HG03139 (cell line): ENCODE data around the gene TMEM273.

Source experiments
- ATAC-seq: cut with Tn5 transposase; IDR thresholded peaks from one replicate; pipeline ENCODE4 v1.9.1; 2021; ENCODE audit not compliant: unreplicated experiment

The TMEM273 gene

GRCh38 chr10:49165821-49166483 is 22.2 kb downstream of the TMEM273 start:
- no peak for ATAC-seq

- no peak for ATAC-seq
These were observed 22.9 kb downstream of the TMEM273 start for GRCh38 chr10:49165259-49165658.

- ATAC-seq: peak; percentile 68
These were observed 23.5 kb downstream of the TMEM273 start for GRCh38 chr10:49164559-49165188.

GRCh38 chr10:49163741-49164140 is 24.4 kb downstream of the TMEM273 start:
- no peak for ATAC-seq

- ATAC-seq: no peak
These were observed 25.4 kb downstream of the TMEM273 start for GRCh38 chr10:49162761-49163310.

GRCh38 chr10:49162063-49162462 is 26.1 kb downstream of the TMEM273 start:
- no peak for ATAC-seq

GRCh38 chr10:49161411-49161997 is 26.7 kb downstream of the TMEM273 start:
- no peak for ATAC-seq

GRCh38 chr10:49160814-49161213 is 27.4 kb downstream of the TMEM273 start:
- no peak for ATAC-seq

- no peak for ATAC-seq
These were observed 28.1 kb downstream of the TMEM273 start for GRCh38 chr10:49160110-49160509.

GRCh38 chr10:49158915-49159314 is 29.3 kb downstream of the TMEM273 start:
- ATAC-seq: no peak

GRCh38 chr10:49158404-49158803 is 29.8 kb downstream of the TMEM273 start:
- ATAC-seq: no peak

GRCh38 chr10:49157229-49157628 is 31.0 kb downstream of the TMEM273 start:
- ATAC-seq: no peak

GRCh38 chr10:49154641-49155040 is 33.5 kb downstream of the TMEM273 start:
- ATAC-seq: no peak

- no peak for ATAC-seq
These were observed 34.2 kb downstream of the TMEM273 start for GRCh38 chr10:49153971-49154370.

GRCh38 chr10:49153115-49153514 is 35.1 kb downstream of the TMEM273 start:
- no peak for ATAC-seq

GRCh38 chr10:49152663-49153062 is 35.5 kb downstream of the TMEM273 start:
- no peak for ATAC-seq

- no peak for ATAC-seq
These were observed 36.2 kb downstream of the TMEM273 start for GRCh38 chr10:49152037-49152436.

GRCh38 chr10:49151481-49151880 is 36.7 kb downstream of the TMEM273 start:
- no peak for ATAC-seq

- ATAC-seq: no peak
These were observed 37.2 kb downstream of the TMEM273 start for GRCh38 chr10:49151025-49151445.

- no peak for ATAC-seq
These were observed 37.8 kb downstream of the TMEM273 start for GRCh38 chr10:49150426-49150825.

- ATAC-seq: no peak
These were observed 38.3 kb downstream of the TMEM273 start for GRCh38 chr10:49149881-49150280.

GRCh38 chr10:49144058-49144720 is 44.0 kb downstream of the TMEM273 start:
- no peak for ATAC-seq
